ENCODE measurements around the gene NPC1. TPM values are rescaled to one million over a fixed set of nuclear protein-coding genes. Genes with fewer than 3 reads are reported as not detected.

Gene NPC1
- total and polyA plus RNA-seq, 3 donors from 2014 or later, result 36.8 to 83.2 (median 66.8) TPM

DNA sequence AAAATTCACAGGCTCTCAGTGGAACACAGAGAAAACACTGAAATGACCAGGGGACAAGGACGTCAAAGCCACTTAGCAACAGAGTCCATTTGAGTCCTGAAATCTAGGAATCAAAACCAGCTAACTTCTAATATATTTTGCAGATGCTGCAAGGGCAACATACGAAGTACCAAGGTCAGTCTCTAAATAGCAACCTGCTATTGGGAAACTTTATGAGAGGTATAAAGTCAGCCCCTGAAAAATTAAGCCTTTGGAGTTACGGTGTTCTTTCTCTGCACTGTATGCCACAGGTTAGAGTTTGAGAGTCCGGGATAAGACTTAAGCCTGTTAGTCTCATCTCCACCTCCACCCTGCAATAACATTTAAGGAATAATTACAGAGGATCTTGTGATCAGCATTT, 13.3 kb downstream of the NPC1 start:
- Histone ChIP-seq H3K27ac (peak overlapping the region in 1 of 2 donors; percentile 8), H3K4me3 (no peak overlapping the region), H3K4me1 (peaks cover 3% of the 10 kb centered on the region), H3K9me3 (no peaks in the 10 kb centered on the region), H3K27me3 (no peaks in the 10 kb centered on the region), H3K36me3 (ENCODE audit: low read depth, missing control alignments) (no peaks in the 10 kb centered on the region)
- TF ChIP-seq, protein P1, sequence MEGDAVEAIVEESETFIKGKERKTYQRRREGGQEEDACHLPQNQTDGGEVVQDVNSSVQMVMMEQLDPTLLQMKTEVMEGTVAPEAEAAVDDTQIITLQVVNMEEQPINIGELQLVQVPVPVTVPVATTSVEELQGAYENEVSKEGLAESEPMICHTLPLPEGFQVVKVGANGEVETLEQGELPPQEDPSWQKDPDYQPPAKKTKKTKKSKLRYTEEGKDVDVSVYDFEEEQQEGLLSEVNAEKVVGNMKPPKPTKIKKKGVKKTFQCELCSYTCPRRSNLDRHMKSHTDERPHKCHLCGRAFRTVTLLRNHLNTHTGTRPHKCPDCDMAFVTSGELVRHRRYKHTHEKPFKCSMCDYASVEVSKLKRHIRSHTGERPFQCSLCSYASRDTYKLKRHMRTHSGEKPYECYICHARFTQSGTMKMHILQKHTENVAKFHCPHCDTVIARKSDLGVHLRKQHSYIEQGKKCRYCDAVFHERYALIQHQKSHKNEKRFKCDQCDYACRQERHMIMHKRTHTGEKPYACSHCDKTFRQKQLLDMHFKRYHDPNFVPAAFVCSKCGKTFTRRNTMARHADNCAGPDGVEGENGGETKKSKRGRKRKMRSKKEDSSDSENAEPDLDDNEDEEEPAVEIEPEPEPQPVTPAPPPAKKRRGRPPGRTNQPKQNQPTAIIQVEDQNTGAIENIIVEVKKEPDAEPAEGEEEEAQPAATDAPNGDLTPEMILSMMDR (IDR thresholded peaks at IDR 0.05), result no peak
- 58 to 75% methylated on average over 4 of the region's 4 CpGs for WGBS, 2 donors
- intact Hi-C loops (cut with DNase I; ENCODE audit: low total_unique reads), result no loop called here
- DNase-seq, result no peak

DNA sequence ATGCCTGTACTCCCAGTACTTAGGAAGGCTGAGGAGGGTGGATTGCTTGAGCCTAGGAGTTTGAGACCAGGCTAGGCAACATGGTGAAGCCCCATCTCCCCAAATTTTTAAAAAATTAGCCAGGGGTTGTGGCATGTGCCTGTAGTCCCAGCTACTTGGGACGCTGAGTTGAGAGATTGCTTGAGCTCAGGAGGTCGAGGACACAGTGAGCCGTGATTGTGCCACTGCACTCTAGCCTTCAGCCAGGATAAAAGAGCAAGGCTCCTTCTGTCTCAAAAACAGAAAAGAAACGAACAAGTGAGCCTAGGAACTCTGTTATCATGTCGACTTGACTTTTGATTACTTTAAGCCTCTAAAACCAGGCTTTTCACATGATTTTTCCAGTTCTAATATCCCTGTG, 13.7 kb downstream of the NPC1 start:
- H3K27me3 ChIP-seq, result no peaks in the 10 kb centered on the region
- H3K27ac ChIP-seq, result peak overlapping the region in 1 of 2 donors; percentile 8
- no peak for DNase-seq
- H3K4me1 ChIP-seq, result peaks cover 3% of the 10 kb centered on the region
- TF ChIP-seq, protein P1 (IDR thresholded peaks at IDR 0.05), result no peak
- no peak for TF ChIP-seq POLR2A (IDR thresholded peaks at IDR 0.05)
- no peak overlapping the region for H3K4me3 ChIP-seq
- H3K9me3 ChIP-seq, result no peaks in the 10 kb centered on the region
- intact Hi-C loops (cut with DNase I; ENCODE audit: low total_unique reads), result no loop called here
- no peaks in the 10 kb centered on the region for H3K36me3 ChIP-seq (ENCODE audit: low read depth, missing control alignments)
- 48 to 50% methylated on average over 5 of the region's 5 CpGs for WGBS, 2 donors

DNA sequence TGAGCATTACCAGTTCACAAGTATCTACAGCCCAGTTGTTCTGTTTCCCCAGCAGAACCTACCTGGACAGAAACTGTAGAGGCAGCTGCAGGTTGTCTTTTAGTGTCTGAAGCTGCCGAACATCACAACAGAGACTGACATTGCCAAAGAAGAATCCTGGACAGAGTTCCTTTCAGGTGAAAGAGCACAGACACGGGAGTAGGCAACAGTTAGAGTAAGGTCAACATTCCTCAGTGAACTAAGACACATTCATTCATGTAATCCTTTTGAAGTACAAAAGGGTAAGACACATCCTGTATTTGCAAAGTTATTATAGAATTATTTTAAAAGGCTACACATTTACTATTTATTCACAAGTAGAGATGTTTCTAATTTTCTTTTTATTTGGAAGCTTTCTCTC, 14.3 kb downstream of the NPC1 start:
- Histone ChIP-seq H3K4me3 (no peak overlapping the region), H3K27me3 (no peaks in the 10 kb centered on the region), H3K9me3 (no peaks in the 10 kb centered on the region), H3K27ac (peak overlapping the region in 1 of 2 donors; percentile 8), H3K36me3 (ENCODE audit: low read depth, missing control alignments) (no peaks in the 10 kb centered on the region), H3K4me1 (peaks cover 3% of the 10 kb centered on the region)
- WGBS, 2 donors, result 65 to 69% methylated on average over 2 of the region's 2 CpGs
- no peak for TF ChIP-seq POLR2A (IDR thresholded peaks at IDR 0.05)
- TF ChIP-seq, protein P1 (IDR thresholded peaks at IDR 0.05), result no peak
- intact Hi-C loops (cut with DNase I; ENCODE audit: low total_unique reads), result no loop called here
- DNase-seq, result no peak

DNA sequence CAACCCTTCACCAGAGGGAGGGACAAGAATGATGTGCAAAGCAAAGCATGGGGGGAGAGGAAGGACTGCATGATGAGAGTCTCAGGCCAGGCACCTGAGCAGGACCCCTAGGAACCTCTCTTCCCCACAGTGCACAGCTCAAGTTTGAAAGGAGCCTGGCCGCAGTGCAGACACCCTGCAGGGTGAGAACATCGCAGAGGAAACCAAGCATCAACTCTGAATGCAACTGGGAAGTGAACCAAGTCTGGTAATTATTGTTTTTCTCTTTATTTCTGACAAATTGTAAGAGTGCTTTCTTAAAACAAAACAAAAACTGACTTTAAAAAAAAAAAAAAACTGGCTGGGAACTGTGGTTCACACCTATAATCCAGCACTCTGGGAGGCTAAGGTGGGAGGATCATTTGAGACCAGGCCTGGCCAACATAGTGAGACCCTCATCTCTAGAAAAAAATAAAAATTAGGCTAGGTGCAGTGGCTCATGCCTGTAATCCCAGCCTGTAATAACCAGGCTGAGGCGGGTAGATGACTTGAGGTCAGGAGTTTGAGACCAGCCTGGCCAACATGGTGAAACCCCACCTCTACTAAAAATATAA, 15.3 kb downstream of the NPC1 start:
- intact Hi-C loops (cut with DNase I; ENCODE audit: low total_unique reads), result no loop called here
- Histone ChIP-seq H3K36me3 (ENCODE audit: low read depth, missing control alignments) (no peaks in the 10 kb centered on the region), H3K9me3 (no peaks in the 10 kb centered on the region), H3K4me3 (no peak overlapping the region), H3K4me1 (peaks cover 3% of the 10 kb centered on the region), H3K27ac (no peak overlapping the region), H3K27me3 (no peaks in the 10 kb centered on the region)
- TF ChIP-seq POLR2A (IDR thresholded peaks at IDR 0.05), result no peak
- TF ChIP-seq, protein P1 (IDR thresholded peaks at IDR 0.05), result no peak
- DNase-seq, result no peak
- WGBS, 2 donors, result 65 to 97% methylated on average over 3 of the region's 3 CpGs
